Mammary epithelial cell (primary cell): Measurements from ENCODE around the gene NEGR1.

Source experiments
- CTCF ChIP-seq, 2 donors: IDR thresholded peaks in 1 of 2; conservative IDR thresholded peaks in 1 of 2; 2 replicates each; pipeline ENCODE4 v1.5.1; 2011 to 2012; ENCODE audit warnings: inconsistent platforms in 2 of 2, low read length in 2 of 2, mild to moderate bottlenecking in 2 of 2, control low read depth in 1 of 2, low read depth in 1 of 2; ENCODE audit not compliant: insufficient read depth in 1 of 2; ENCODE audit errors: extremely low read depth in 1 of 2
- EZH2 ChIP-seq: IDR thresholded peaks from 2 replicates; pipeline ENCODE4 v1.6.1; 2012; ENCODE audit warnings: low read length, inconsistent platforms, borderline replicate concordance

GRCh38 chr1:71413441-71414175 lies 868.7 kb downstream of the NEGR1 start:
- TF ChIP-seq CTCF (conservative IDR thresholded peaks at IDR 0.05 in 1 of 2, IDR thresholded peaks at IDR 0.05 in 1 of 2; ENCODE audit: extremely low read depth in 1 of 2, insufficient read depth in 1 of 2, low read depth in 1 of 2, low read length in 2 of 2) (no peak), EZH2 (no peak)
